ENCODE measurements around the gene GRIP2. TPM values are rescaled to one million over a fixed set of nuclear protein-coding genes. Genes with fewer than 3 reads are reported as not detected.

Gene GRIP2
- total RNA-seq, 2 experiments from 2014 or later, result not detected

DNA sequence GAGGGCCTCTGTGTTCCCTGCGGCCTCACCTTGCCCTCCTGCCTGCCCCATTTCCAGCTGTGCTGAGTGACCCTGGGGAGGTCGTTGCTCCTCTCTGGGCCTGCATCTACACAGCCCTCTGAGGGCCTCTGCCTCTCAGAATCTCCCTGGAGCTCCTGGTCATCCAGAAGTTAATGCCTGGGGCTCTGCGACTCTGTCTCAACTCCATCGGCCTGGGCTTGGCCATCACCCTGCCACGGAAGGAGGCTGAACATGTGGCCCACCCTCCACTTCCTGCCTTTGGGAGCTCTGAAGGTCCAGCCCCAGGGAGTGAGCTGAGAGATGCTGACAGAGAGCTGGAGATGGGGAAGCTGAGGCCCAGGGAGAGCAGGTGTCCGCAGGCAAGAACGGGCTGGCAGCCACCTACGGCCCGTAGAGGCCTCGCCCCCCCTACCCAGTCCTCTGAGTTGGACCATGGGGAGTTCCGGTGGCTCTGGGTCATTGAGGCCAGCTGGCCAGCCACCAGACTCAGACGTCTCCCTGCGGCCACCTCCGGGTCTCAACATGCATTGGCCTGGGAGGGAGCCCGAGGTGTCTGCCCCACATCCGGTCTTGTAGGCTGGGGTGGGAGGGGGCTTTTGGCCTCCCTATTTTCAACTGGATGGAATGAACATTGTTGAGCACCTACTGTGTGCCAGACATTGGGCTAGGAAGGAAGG, 34.2 kb downstream of the GRIP2 start:
- no peaks in the 10 kb centered on the region for H4K20me1 ChIP-seq (ENCODE audit: insufficient read depth, low read length)
- no peak overlapping the region for H3K4me2 ChIP-seq (ENCODE audit: low read length)
- ChIA-PET POLR2A (no interaction called here), CTCF (ENCODE audit: unreplicated experiment) (no interaction called here)
- TF ChIP-seq, protein P1, sequence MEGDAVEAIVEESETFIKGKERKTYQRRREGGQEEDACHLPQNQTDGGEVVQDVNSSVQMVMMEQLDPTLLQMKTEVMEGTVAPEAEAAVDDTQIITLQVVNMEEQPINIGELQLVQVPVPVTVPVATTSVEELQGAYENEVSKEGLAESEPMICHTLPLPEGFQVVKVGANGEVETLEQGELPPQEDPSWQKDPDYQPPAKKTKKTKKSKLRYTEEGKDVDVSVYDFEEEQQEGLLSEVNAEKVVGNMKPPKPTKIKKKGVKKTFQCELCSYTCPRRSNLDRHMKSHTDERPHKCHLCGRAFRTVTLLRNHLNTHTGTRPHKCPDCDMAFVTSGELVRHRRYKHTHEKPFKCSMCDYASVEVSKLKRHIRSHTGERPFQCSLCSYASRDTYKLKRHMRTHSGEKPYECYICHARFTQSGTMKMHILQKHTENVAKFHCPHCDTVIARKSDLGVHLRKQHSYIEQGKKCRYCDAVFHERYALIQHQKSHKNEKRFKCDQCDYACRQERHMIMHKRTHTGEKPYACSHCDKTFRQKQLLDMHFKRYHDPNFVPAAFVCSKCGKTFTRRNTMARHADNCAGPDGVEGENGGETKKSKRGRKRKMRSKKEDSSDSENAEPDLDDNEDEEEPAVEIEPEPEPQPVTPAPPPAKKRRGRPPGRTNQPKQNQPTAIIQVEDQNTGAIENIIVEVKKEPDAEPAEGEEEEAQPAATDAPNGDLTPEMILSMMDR (conservative IDR thresholded peaks at IDR 0.05; ENCODE audit: low read length), result no peak
- no peak for TF ChIP-seq EZH2phosphoT487 (IDR thresholded peaks at IDR 0.05; ENCODE audit: borderline replicate concordance, low read depth, low read length)
- no peaks in the 10 kb centered on the region for H3K79me2 ChIP-seq (ENCODE audit: insufficient read depth, low read depth, low read length)
- no peaks in the 10 kb centered on the region for H3K4me1 ChIP-seq (ENCODE audit: insufficient read depth, low read length, poor library complexity, severe bottlenecking)
- H3K27ac ChIP-seq (ENCODE audit: low read depth, low read length, poor library complexity, severe bottlenecking), result no peak overlapping the region
- H3K9me2 ChIP-seq (ENCODE audit: insufficient read depth, low read length), result no peaks in the 10 kb centered on the region
- DNase-seq (ENCODE audit: low spot score), result no peak
- H2AFZ ChIP-seq (ENCODE audit: low read length), result no peak overlapping the region
- intact Hi-C loops (cut with micrococcal nuclease; ENCODE audit: unreplicated experiment), result loop anchor here (5.0 to 10.0 kb wide), 2 partner anchors 279 to 304 kb away; no protein-coding TSS in a partner anchor
- BruUV-seq (replicated peaks), result no TSS peak
- H3K4me3 ChIP-seq (ENCODE audit: low read depth, low read length, poor library complexity, severe bottlenecking), result no peak overlapping the region
- H3K9me3 ChIP-seq (ENCODE audit: low read length), result no peaks in the 10 kb centered on the region
- no peaks in the 10 kb centered on the region for H3K36me3 ChIP-seq (ENCODE audit: insufficient read depth, low read length)

DNA sequence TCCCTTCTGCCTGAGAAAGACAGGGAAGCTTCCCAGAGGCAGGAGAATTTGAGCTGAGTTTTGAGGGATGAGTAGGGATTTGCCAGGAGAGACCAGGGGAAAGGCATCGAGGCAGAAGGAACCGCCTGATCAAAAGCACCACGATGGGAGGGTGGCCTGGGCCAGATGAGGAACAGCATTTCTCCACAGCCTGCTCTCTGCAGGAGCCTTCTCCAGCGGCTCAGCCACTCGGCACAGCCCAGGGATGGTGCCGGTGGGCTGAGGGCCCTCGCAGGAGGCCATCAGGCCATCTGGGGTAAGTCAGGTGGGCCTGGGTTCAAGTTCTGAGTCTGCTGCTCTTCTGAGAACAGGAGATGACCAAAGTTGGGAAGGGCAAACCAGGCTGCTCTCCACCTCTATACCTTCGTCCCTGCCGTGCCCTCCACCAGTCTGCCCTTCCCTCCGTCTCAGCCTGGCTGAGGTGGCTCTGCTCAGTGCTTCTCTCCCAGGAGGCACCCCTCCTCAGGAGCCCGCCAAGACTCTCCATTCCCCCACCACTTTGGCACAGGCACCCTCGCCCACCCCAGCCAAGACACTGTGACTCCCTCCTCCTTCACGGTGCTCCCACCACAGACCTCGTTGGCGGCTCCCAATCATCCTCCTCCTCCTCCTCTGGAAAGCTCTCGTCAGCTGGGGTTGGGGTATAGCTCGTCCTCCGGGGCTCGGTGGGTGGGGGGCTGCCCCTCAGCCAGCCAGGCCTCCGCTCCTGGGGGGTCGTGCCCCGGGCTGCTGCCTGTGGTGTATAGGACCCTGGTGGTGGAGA, 34.9 kb downstream of the GRIP2 start:
- no peak for DNase-seq (ENCODE audit: low spot score)
- TF ChIP-seq EZH2phosphoT487 (IDR thresholded peaks at IDR 0.05; ENCODE audit: borderline replicate concordance, low read depth, low read length), result no peak
- TF ChIP-seq, protein P1 (conservative IDR thresholded peaks at IDR 0.05; ENCODE audit: low read length), result no peak
- no TSS peak for BruUV-seq (replicated peaks)
- Histone ChIP-seq H2AFZ (ENCODE audit: low read length) (no peak overlapping the region), H3K9me2 (ENCODE audit: insufficient read depth, low read length) (no peaks in the 10 kb centered on the region), H3K36me3 (ENCODE audit: insufficient read depth, low read length) (no peaks in the 10 kb centered on the region), H3K4me1 (ENCODE audit: insufficient read depth, low read length, poor library complexity, severe bottlenecking) (no peaks in the 10 kb centered on the region), H3K9me3 (ENCODE audit: low read length) (no peaks in the 10 kb centered on the region), H3K79me2 (ENCODE audit: insufficient read depth, low read depth, low read length) (no peaks in the 10 kb centered on the region), H3K27ac (ENCODE audit: low read depth, low read length, poor library complexity, severe bottlenecking) (no peak overlapping the region), H3K4me3 (ENCODE audit: low read depth, low read length, poor library complexity, severe bottlenecking) (no peak overlapping the region), H3K4me2 (ENCODE audit: low read length) (no peak overlapping the region), H4K20me1 (ENCODE audit: insufficient read depth, low read length) (no peaks in the 10 kb centered on the region)
- intact Hi-C loops (cut with micrococcal nuclease; ENCODE audit: unreplicated experiment), result loop anchor here (5.0 to 10.0 kb wide), 2 partner anchors 280 to 303 kb away; no protein-coding TSS in a partner anchor
- ChIA-PET POLR2A (no interaction called here), CTCF (ENCODE audit: unreplicated experiment) (no interaction called here)

DNA sequence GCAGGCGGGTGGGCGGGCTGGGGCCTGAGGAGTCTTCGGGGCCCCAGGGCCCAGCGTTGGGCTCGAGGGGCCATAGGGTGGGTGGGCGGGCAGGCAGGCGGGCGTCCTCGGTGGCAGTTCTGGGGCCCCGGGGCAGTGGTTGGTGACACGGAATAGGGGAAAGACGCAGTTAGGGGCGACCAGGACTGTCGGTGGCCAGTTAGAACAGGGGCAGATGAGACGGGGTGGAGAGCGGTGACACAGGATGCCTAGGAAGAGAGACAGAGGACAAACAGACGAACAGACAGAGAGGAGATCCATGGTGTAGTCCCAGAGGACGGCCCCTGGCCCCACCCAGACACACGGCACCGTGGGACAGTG, 36.5 kb downstream of the GRIP2 start:
- TF ChIP-seq, protein P1 (conservative IDR thresholded peaks at IDR 0.05; ENCODE audit: low read length), result no peak
- no peak for TF ChIP-seq EZH2phosphoT487 (IDR thresholded peaks at IDR 0.05; ENCODE audit: borderline replicate concordance, low read depth, low read length)
- intact Hi-C loops (cut with micrococcal nuclease; ENCODE audit: unreplicated experiment), result loop anchor here (10.0 kb wide), 1 partner anchor 281 kb away; no protein-coding TSS in a partner anchor
- Histone ChIP-seq H4K20me1 (ENCODE audit: insufficient read depth, low read length) (no peaks in the 10 kb centered on the region), H3K27ac (ENCODE audit: low read depth, low read length, poor library complexity, severe bottlenecking) (no peak overlapping the region), H3K4me3 (ENCODE audit: low read depth, low read length, poor library complexity, severe bottlenecking) (no peak overlapping the region), H2AFZ (ENCODE audit: low read length) (no peak overlapping the region), H3K36me3 (ENCODE audit: insufficient read depth, low read length) (no peaks in the 10 kb centered on the region), H3K4me1 (ENCODE audit: insufficient read depth, low read length, poor library complexity, severe bottlenecking) (no peaks in the 10 kb centered on the region), H3K79me2 (ENCODE audit: insufficient read depth, low read depth, low read length) (no peaks in the 10 kb centered on the region), H3K4me2 (ENCODE audit: low read length) (no peak overlapping the region), H3K9me3 (ENCODE audit: low read length) (no peaks in the 10 kb centered on the region), H3K9me2 (ENCODE audit: insufficient read depth, low read length) (no peaks in the 10 kb centered on the region)
- POLR2A ChIA-PET, result interaction anchor here (1.2 kb wide), 1 partner anchor 70 kb away, joined by 3 read pairs; no protein-coding TSS in a partner anchor
- CTCF ChIA-PET (ENCODE audit: unreplicated experiment), result no interaction called here
- BruUV-seq (replicated peaks), result no TSS peak
- no peak for DNase-seq (ENCODE audit: low spot score)

All from OCI-LY7 (cell line).